PC-9 (cell line): Measurements from ENCODE around the gene FAM107A. TPM values are rescaled to one million over a fixed set of nuclear protein-coding genes. Genes with fewer than 3 reads are reported as not detected.

Experiments
- BruUV-seq: library from RNA; stranded (reverse); fragments of 400-500 nt; replicated peaks from 2 replicates; lab custom pipeline; 2021; lab: Mats Ljungman, UMichigan
- CTCF ChIA-PET: fragments of 300-600 bp; sonication (Branson Sonifier 250); formaldehyde crosslinking; loops from one replicate; lab custom pipeline; 2022; ENCODE audit warnings: antibody characterized with exemption; lab: Charles Lee
- POLR2A ChIA-PET: fragments of 300-600 bp; sonication (Branson Sonifier 250); formaldehyde crosslinking; loops from one replicate; lab custom pipeline; 2022; ENCODE audit warnings: antibody characterized with exemption; ENCODE audit not compliant: unreplicated experiment; lab: Charles Lee
- DNase-seq, 2 experiments: peaks; one replicate each; pipeline versions ENCODE4 v3.0.0 to v3.0.0-alpha.2; 2015 to 2022; ENCODE audit warnings: mixed read lengths in 1 of 2
- H2AFZ ChIP-seq: fragments of 200-600 bp; sonication (generic); 2 replicates; pipeline ENCODE4 v1.8.1; 2017; ENCODE audit warnings: antibody characterized with exemption
- H3F3A ChIP-seq: fragments of 200-600 bp; sonication (generic); 2 replicates; pipeline ENCODE4 v1.8.1; 2017; ENCODE audit warnings: antibody characterized with exemption, mild to moderate bottlenecking, low read depth; ENCODE audit not compliant: insufficient read depth
- H3K27ac ChIP-seq: fragments of 200-600 bp; sonication (generic); 2 replicates; pipeline ENCODE4 v1.6.1; 2016; ENCODE audit warnings: mixed run types
- H3K27me3 ChIP-seq: fragments of 200-600 bp; sonication (generic); 2 replicates; pipeline ENCODE4 v1.6.1; 2016; ENCODE audit warnings: low read depth, mixed run types; ENCODE audit not compliant: insufficient read depth
- H3K36me3 ChIP-seq: fragments of 200-600 bp; sonication (generic); 2 replicates; pipeline ENCODE4 v1.6.1; 2016; ENCODE audit warnings: low read depth, mixed run types
- H3K4me1 ChIP-seq: fragments of 200-600 bp; sonication (generic); replicated peaks from 2 replicates; pipeline ENCODE4 v1.6.1; 2016; ENCODE audit warnings: mixed run types; ENCODE audit not compliant: insufficient read depth
- H3K4me2 ChIP-seq: fragments of 200-600 bp; sonication (generic); 2 replicates; pipeline ENCODE4 v1.6.1; 2017; ENCODE audit warnings: mixed run types
- H3K4me3 ChIP-seq: fragments of 200-600 bp; sonication (generic); 2 replicates; pipeline ENCODE4 v1.6.1; 2016; ENCODE audit warnings: mixed run types
- H3K79me2 ChIP-seq: fragments of 200-600 bp; sonication (generic); 2 replicates; pipeline ENCODE4 v1.6.1; 2017; ENCODE audit warnings: low read depth, mixed run types
- H3K9me2 ChIP-seq: fragments of 200-600 bp; sonication (generic); 2 replicates; pipeline ENCODE4 v1.8.1; 2017; ENCODE audit warnings: mild to moderate bottlenecking; ENCODE audit not compliant: insufficient read depth
- H3K9me3 ChIP-seq: fragments of 200-600 bp; sonication (generic); 2 replicates; pipeline ENCODE4 v1.8.1; 2016; ENCODE audit warnings: low read depth; ENCODE audit not compliant: insufficient read depth
- H4K20me1 ChIP-seq: fragments of 200-600 bp; sonication (generic); 2 replicates; pipeline ENCODE4 v1.8.1; 2017; ENCODE audit not compliant: insufficient read depth
- EZH2 ChIP-seq: fragments of 200-600 bp; sonication (generic); IDR thresholded peaks from 2 replicates; pipeline ENCODE4 v1.8.0; 2017; ENCODE audit warnings: antibody characterized with exemption, low read depth
- intact Hi-C: fragments of 100-400 bp; cut with micrococcal nuclease; formaldehyde crosslinking; loops from one replicate; pipeline ENCODE4 v1.10.0; 2022; ENCODE audit not compliant: unreplicated experiment
- total RNA-seq: library from RNA; stranded (reverse); gene quantifications from 2 replicates; pipeline ENCODE4 v1.2.3, GENCODE V29; 2021
- TF ChIP-seq, protein P1 (sequence below): fragments of 200-600 bp; sonication (generic); conservative IDR thresholded peaks from 2 replicates; pipeline ENCODE4 v1.6.1; 2017; ENCODE audit warnings: mixed run types, antibody characterized with exemption, mild to moderate bottlenecking, moderate library complexity

The FAM107A gene
- total RNA-seq, 1 experiment from 2014 or later = not detected

DNA sequence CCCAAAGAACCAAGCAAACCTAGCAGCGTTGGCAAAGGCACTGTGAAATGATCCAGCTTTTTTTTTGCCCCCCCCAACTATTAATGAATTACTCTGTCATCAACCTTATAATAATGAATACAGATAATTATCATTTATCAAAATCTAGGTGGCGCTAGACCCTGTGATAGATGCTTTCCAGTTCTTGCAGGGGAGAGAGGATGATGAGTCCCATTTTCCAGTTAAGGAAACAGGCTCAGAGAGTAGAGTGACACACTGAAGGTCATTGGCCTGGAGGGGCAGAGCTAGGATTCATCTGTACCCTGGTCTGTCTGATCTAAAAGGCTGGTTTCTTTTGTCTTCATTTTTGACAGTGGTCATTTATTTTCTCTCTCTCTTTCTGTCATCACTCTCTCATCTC is 45.2 kb downstream of the FAM107A start:
- Histone ChIP-seq H3F3A (no peaks in the 10 kb centered on the region; the same call in 1 of the 2 replicates), H3K4me3 (no peak overlapping the region), H3K9me2 (no peaks in the 10 kb centered on the region), H4K20me1 (no peaks in the 10 kb centered on the region), H3K27ac (no peak overlapping the region), H3K4me1 (peaks cover 10% of the 10 kb centered on the region; the same call in 1 of the 2 replicates), H2AFZ (no peak overlapping the region), H3K4me2 (no peak overlapping the region), H3K27me3 (no peaks in the 10 kb centered on the region), H3K79me2 (no peaks in the 10 kb centered on the region), H3K9me3 (no peaks in the 10 kb centered on the region), H3K36me3 (no peaks in the 10 kb centered on the region)
- no peak for TF ChIP-seq EZH2
- TF ChIP-seq, protein P1, sequence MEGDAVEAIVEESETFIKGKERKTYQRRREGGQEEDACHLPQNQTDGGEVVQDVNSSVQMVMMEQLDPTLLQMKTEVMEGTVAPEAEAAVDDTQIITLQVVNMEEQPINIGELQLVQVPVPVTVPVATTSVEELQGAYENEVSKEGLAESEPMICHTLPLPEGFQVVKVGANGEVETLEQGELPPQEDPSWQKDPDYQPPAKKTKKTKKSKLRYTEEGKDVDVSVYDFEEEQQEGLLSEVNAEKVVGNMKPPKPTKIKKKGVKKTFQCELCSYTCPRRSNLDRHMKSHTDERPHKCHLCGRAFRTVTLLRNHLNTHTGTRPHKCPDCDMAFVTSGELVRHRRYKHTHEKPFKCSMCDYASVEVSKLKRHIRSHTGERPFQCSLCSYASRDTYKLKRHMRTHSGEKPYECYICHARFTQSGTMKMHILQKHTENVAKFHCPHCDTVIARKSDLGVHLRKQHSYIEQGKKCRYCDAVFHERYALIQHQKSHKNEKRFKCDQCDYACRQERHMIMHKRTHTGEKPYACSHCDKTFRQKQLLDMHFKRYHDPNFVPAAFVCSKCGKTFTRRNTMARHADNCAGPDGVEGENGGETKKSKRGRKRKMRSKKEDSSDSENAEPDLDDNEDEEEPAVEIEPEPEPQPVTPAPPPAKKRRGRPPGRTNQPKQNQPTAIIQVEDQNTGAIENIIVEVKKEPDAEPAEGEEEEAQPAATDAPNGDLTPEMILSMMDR = no peak
- no peak for DNase-seq
- intact Hi-C loops = loop anchor here (1.0 to 5.0 kb wide), 6 partner anchors 41 to 345 kb away; partner anchors contain the start of genes HTD2 and RPP14
- POLR2A ChIA-PET = no interaction called here
- CTCF ChIA-PET = no interaction called here
- no TSS peak for BruUV-seq

DNA sequence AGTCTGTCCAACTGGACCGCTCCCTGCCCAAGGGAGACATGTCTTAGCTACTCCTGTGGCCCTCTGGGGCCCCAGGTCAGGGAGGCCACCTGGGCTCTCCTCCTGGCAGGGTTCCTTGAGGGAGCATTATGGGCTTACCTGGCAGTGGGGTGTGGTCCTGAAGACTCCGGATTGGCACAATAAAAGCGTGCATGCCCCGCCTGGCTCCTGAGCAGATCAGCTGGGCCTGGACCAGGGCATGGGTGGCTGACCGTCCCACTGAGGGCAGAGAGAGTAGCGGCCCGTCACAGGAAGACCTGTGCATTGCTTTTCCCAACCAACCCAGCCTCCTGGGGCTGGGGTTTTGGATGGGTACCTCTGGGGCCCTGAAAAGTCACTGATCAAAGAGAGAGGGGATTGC is 45.6 kb downstream of the FAM107A start:
- BruUV-seq = no TSS peak
- no peaks in the 10 kb centered on the region for H3K36me3 ChIP-seq
- H3K9me3 ChIP-seq = no peaks in the 10 kb centered on the region
- no peak overlapping the region for H3K4me3 ChIP-seq
- H3K27ac ChIP-seq = no peak overlapping the region
- H4K20me1 ChIP-seq = no peaks in the 10 kb centered on the region
- H3K9me2 ChIP-seq = no peaks in the 10 kb centered on the region
- peaks cover 12% of the 10 kb centered on the region for H3K4me1 ChIP-seq
- intact Hi-C loops = loop anchor here (5.0 kb wide), 1 partner anchor 224 kb away; the partner anchor contains the start of genes HTD2 and RPP14
- DNase-seq = no peak
- no peaks in the 10 kb centered on the region for H3K27me3 ChIP-seq
- no peaks in the 10 kb centered on the region; the same call in 1 of the 2 replicates for H3F3A ChIP-seq
- TF ChIP-seq, protein P1 = no peak
- no peak for TF ChIP-seq EZH2
- POLR2A ChIA-PET = no interaction called here
- H3K4me2 ChIP-seq = no peak overlapping the region
- no peaks in the 10 kb centered on the region for H3K79me2 ChIP-seq
- CTCF ChIA-PET = no interaction called here
- no peak overlapping the region for H2AFZ ChIP-seq

DNA sequence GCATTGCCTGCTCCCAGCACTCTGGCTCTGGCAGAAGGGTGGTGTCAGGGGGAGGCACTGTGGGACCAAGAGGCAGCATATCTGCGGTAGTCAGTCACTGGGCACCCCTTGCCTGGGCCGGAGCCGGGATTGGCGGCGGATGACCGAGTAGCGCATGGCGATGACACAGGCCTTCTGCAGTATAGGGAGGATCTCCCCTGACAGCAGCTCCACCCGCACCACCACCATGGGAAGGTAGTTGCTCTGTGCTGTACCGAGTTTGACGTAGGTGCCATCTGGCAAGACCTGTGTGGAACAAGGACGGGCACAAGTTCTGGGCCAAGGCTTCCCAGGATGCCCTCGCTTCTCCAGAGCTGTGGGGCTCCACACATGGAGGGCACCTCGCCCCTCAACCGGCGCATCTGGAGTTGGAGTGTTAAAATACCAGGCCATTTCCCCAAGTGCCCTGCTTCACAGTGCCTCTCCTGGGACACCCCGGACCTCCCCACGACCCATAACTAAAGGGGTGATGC is 46.8 kb downstream of the FAM107A start:
- POLR2A ChIA-PET = no interaction called here
- no peaks in the 10 kb centered on the region for H4K20me1 ChIP-seq
- no peak overlapping the region for H3K4me3 ChIP-seq
- DNase-seq = no peak
- H3K4me2 ChIP-seq = no peak overlapping the region
- no peaks in the 10 kb centered on the region for H3K79me2 ChIP-seq
- peaks cover 6% of the 10 kb centered on the region; the same call in 1 of the 2 replicates for H3F3A ChIP-seq
- H3K9me2 ChIP-seq = no peaks in the 10 kb centered on the region
- no peaks in the 10 kb centered on the region for H3K9me3 ChIP-seq
- no peaks in the 10 kb centered on the region for H3K36me3 ChIP-seq
- no peaks in the 10 kb centered on the region for H3K27me3 ChIP-seq
- H2AFZ ChIP-seq = no peak overlapping the region
- no TSS peak for BruUV-seq
- intact Hi-C loops = loop anchor here (5.0 kb wide), 1 partner anchor 223 kb away; the partner anchor contains the start of genes HTD2 and RPP14
- H3K27ac ChIP-seq = no peak overlapping the region
- TF ChIP-seq, protein P1 = no peak
- TF ChIP-seq EZH2 = no peak
- CTCF ChIA-PET = interaction anchor here (0.6 kb wide), 1 partner anchor 33 kb away, joined by 12 read pairs; no protein-coding TSS in a partner anchor
- H3K4me1 ChIP-seq = peaks cover 23% of the 10 kb centered on the region
